Measurements from ENCODE around the gene GLCE. TPM values are rescaled to one million over a fixed set of nuclear protein-coding genes. Genes with fewer than 3 reads are reported as not detected.

GLCE gene
- total RNA-seq, 1 donor from 2014 or later, result 7.8 TPM

DNA sequence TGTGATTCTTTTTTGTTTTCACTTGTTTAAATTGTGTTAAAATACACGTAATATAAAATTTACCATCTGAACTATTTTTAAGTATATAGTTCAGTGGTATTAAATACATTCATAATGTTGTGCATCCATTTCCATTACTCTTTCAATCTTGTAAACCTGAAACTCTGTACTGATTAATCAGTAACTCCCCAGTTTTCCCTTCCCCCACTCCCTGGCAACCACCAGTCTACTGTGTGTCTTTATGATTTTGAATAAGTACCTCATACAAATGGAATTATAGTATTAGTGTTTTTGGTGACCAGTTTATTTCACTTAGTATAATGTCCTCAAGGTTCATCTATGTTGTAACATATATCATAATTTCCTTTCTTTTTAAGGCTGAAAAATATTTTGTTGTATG is 59.3 kb downstream of the GLCE start:
- no peaks in the 10 kb centered on the region for H3K27me3 ChIP-seq (ENCODE audit: low read depth)
- peaks cover 26% of the 10 kb centered on the region for H3K9me3 ChIP-seq (replicated peaks)
- H3K4me1 ChIP-seq, result peaks cover 6% of the 10 kb centered on the region
- intact Hi-C loops (cut with micrococcal nuclease), result loop anchor here (10.0 kb wide), 1 partner anchor 165 kb away; no protein-coding TSS in a partner anchor
- no peak overlapping the region for H3K4me3 ChIP-seq
- DNase-seq, result no peak
- TF ChIP-seq, protein P1, sequence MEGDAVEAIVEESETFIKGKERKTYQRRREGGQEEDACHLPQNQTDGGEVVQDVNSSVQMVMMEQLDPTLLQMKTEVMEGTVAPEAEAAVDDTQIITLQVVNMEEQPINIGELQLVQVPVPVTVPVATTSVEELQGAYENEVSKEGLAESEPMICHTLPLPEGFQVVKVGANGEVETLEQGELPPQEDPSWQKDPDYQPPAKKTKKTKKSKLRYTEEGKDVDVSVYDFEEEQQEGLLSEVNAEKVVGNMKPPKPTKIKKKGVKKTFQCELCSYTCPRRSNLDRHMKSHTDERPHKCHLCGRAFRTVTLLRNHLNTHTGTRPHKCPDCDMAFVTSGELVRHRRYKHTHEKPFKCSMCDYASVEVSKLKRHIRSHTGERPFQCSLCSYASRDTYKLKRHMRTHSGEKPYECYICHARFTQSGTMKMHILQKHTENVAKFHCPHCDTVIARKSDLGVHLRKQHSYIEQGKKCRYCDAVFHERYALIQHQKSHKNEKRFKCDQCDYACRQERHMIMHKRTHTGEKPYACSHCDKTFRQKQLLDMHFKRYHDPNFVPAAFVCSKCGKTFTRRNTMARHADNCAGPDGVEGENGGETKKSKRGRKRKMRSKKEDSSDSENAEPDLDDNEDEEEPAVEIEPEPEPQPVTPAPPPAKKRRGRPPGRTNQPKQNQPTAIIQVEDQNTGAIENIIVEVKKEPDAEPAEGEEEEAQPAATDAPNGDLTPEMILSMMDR (IDR thresholded peaks at IDR 0.05; ENCODE audit: borderline replicate concordance), result no peak
- H3K36me3 ChIP-seq, result peaks cover 19% of the 10 kb centered on the region
- H3K27ac ChIP-seq (replicated peaks), result no peak overlapping the region

DNA sequence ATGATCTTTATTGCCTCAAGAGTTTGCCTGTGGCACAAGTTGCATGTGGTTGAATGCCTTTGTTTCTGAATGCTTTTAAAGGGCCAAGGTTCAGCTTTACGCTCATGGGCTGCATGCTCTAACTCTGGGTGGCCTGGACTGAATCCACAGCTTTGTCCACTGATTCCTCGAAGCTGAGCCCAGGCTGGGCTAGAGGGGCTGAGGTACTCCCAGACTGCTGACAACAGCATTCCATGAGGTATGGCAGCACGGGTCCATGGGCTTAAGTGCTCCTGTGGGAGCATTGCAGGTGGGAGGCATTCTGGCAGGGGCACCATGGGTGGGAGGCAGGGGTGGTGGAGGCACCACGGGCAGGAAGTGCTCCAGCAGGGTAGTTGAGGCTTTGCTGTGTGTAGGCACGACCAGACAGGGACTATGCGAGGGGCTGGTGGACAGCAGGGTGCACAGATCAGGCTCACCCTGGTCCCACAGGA is 61.6 kb downstream of the GLCE start:
- no peak for DNase-seq
- peaks cover 17% of the 10 kb centered on the region for H3K4me1 ChIP-seq
- H3K27ac ChIP-seq (replicated peaks), result no peak overlapping the region
- peaks cover 19% of the 10 kb centered on the region for H3K36me3 ChIP-seq
- TF ChIP-seq, protein P1 (IDR thresholded peaks at IDR 0.05; ENCODE audit: borderline replicate concordance), result no peak
- H3K4me3 ChIP-seq, result no peak overlapping the region
- intact Hi-C loops (cut with micrococcal nuclease), result loop anchor here (10.0 kb wide), 1 partner anchor 167 kb away; no protein-coding TSS in a partner anchor
- H3K9me3 ChIP-seq (replicated peaks), result peaks cover 26% of the 10 kb centered on the region
- H3K27me3 ChIP-seq (ENCODE audit: low read depth), result no peaks in the 10 kb centered on the region

DNA sequence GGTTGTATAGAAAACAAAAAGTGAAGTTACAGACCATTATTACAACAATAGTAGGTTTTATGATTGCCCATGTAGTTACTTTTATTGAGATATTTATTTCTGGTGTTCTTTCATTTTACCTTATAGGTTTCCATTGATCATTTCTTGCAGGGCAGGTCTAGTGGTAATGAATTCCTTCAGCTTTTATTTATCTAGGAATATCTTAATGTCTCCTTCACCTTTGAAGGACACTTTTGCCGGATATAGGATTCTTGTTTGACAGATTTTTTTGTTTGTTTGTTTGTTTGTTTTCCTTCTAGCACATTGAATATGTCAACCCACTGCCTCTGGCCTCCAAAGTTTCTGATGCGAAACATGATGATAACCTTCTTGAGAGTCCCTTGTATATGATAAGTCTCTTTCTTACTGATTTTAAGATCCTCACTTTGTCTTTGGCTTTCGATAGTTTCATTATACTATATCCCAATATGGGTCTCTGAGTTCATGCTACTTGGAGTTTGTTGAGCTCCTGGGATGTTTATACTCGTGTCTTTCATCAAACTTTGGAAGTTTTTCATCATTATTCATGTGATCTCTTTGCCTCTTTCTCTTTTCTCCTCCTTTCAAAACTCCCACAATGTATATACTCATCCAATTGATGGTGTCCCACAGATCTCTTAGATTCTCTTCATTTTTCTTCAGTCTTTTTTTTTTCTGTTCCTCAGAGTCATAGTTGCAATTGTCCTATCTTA is 62.8 kb downstream of the GLCE start:
- Histone ChIP-seq H3K9me3 (replicated peaks) (peaks cover 26% of the 10 kb centered on the region), H3K4me1 (peaks cover 17% of the 10 kb centered on the region), H3K36me3 (peaks cover 19% of the 10 kb centered on the region), H3K27ac (replicated peaks) (no peak overlapping the region), H3K4me3 (no peak overlapping the region), H3K27me3 (ENCODE audit: low read depth) (no peaks in the 10 kb centered on the region)
- TF ChIP-seq, protein P1 (IDR thresholded peaks at IDR 0.05; ENCODE audit: borderline replicate concordance), result no peak
- intact Hi-C loops (cut with micrococcal nuclease), result loop anchor here (10.0 kb wide), 1 partner anchor 168 kb away; no protein-coding TSS in a partner anchor
- no peak for DNase-seq

DNA sequence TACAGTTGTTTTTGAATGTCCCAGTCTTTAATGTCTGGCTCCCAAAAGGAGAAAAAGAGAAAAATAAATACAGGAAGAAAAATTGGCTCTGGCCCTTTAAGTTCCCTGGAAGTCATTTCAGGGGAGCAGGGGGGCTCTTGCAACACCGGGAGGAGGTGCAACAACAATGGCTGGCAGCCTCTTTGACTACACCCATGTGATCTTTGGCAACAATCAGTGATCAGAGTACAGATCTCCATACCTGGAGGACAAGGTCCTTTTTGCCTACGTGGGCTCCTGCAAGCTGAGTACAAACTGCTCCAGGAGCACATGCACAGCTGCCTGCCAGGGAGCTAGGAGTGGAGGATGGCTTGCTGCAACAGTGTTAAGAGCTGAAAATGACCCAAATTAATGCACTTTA is 63.9 kb downstream of the GLCE start:
- Histone ChIP-seq H3K4me3 (no peak overlapping the region), H3K27me3 (ENCODE audit: low read depth) (no peaks in the 10 kb centered on the region), H3K4me1 (peaks cover 17% of the 10 kb centered on the region), H3K36me3 (peaks cover 23% of the 10 kb centered on the region), H3K27ac (replicated peaks) (peak overlapping the region; percentile 20), H3K9me3 (replicated peaks) (peaks cover 26% of the 10 kb centered on the region)
- DNase-seq, result no peak
- TF ChIP-seq, protein P1 (IDR thresholded peaks at IDR 0.05; ENCODE audit: borderline replicate concordance), result no peak
- intact Hi-C loops (cut with micrococcal nuclease), result loop anchor here (10.0 kb wide), 1 partner anchor 170 kb away; no protein-coding TSS in a partner anchor

DNA sequence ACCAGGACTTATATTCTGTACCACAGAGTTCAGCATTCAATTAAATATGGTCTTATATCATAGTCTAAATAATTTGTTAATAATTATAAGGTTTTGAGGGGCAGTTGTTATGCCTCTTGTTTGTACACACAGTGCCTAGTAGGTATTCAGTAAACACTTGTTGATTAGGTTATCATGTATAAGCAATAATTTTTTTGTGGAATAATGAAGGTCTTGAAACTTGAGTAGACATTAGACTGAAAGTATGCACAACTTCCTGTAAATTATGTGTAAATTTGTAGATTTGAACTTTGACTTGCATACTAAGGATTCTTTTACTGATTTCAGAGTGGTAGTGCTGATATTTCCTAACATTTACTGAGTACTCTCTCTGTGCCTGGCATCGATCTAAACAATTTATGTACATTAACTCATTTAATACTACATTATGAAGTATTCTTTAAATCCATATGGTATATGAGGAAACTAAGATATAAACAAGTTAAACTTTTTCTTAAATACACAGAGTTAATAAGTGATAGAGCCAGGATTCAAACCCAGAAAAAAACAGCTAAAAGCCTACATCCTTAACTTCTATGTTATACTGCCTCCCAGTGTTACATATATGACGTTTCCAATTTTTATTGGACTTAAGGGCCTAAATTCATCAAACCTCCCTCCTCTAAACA is 65.1 kb downstream of the GLCE start:
- no peak overlapping the region for H3K4me3 ChIP-seq
- H3K4me1 ChIP-seq, result peaks cover 17% of the 10 kb centered on the region
- H3K27ac ChIP-seq (replicated peaks), result no peak overlapping the region
- TF ChIP-seq, protein P1 (IDR thresholded peaks at IDR 0.05; ENCODE audit: borderline replicate concordance), result peak; percentile 46
- no peaks in the 10 kb centered on the region for H3K27me3 ChIP-seq (ENCODE audit: low read depth)
- peaks cover 25% of the 10 kb centered on the region for H3K36me3 ChIP-seq
- intact Hi-C loops (cut with micrococcal nuclease), result loop anchor here (10.0 kb wide), 1 partner anchor 171 kb away; no protein-coding TSS in a partner anchor
- no peak for DNase-seq
- peaks cover 26% of the 10 kb centered on the region for H3K9me3 ChIP-seq (replicated peaks)
